IMR-90 (cell line): Measurements from ENCODE around the gene C14orf39. TPM values are rescaled to one million over a fixed set of nuclear protein-coding genes. Genes with fewer than 3 reads are reported as not detected.

ENCODE experiments used
- ATAC-seq: fragments of 200-7000 bp; cut with Tn5 transposase; 2 replicates; pipeline ENCODE4 v1.9.1; 2020; ENCODE audit warnings: low read depth, mild to moderate bottlenecking, moderate library complexity
- BruUV-seq: library from RNA; stranded (reverse); fragments of 400-500 nt; replicated peaks from 2 replicates; lab custom pipeline; 2021; lab: Mats Ljungman, UMichigan
- CTCF ChIA-PET: fragments of 300-600 bp; formaldehyde crosslinking; extraction: SDS; loops from one replicate; lab custom pipeline; 2021; ENCODE audit warnings: antibody characterized with exemption; lab: Yijun Ruan, JAX
- POLR2A ChIA-PET: fragments of 300-600 bp; sonication (Branson Sonifier 250); formaldehyde crosslinking; loops from one replicate; lab custom pipeline; 2022; ENCODE audit warnings: antibody characterized with exemption; ENCODE audit not compliant: unreplicated experiment; lab: Charles Lee
- DNase-seq: peaks from one replicate; pipeline ENCODE4 v3.0.0; 2013
- H2AFZ ChIP-seq: replicated peaks from 2 replicates; pipeline ENCODE3; 2013; ENCODE audit warnings: low read length, mild to moderate bottlenecking; ENCODE audit not compliant: poor library complexity
- H2AK5ac ChIP-seq: 2 replicates; pipeline ENCODE4 v1.6.1; 2013; ENCODE audit warnings: low read depth, low read length, inconsistent platforms
- H2AK9ac ChIP-seq: replicated peaks from 2 replicates; pipeline ENCODE3; 2013; ENCODE audit warnings: mild to moderate bottlenecking, low read depth, low read length, moderate library complexity; ENCODE audit not compliant: poor library complexity
- H2BK120ac ChIP-seq: 2 replicates; pipeline ENCODE4 v1.6.1; 2013; ENCODE audit warnings: low read depth, low read length, inconsistent platforms
- H2BK15ac ChIP-seq: 3 replicates; pipeline ENCODE4 v1.6.1; 2013; ENCODE audit warnings: low read depth, low read length, inconsistent platforms
- H2BK20ac ChIP-seq: 2 replicates; pipeline ENCODE4 v1.6.1; 2013; ENCODE audit warnings: low read depth, mild to moderate bottlenecking, inconsistent platforms, low read length, moderate library complexity
- H2BK5ac ChIP-seq: 2 replicates; pipeline ENCODE4 v1.6.1; 2013; ENCODE audit warnings: mild to moderate bottlenecking, low read depth, low read length, inconsistent platforms; ENCODE audit not compliant: poor library complexity, severe bottlenecking
- H3K14ac ChIP-seq: replicated peaks from 2 replicates; pipeline ENCODE4 v1.6.1; 2013; ENCODE audit warnings: low read depth, low read length, inconsistent platforms
- H3K18ac ChIP-seq: 2 replicates; pipeline ENCODE4 v1.6.1; 2013; ENCODE audit warnings: low read depth, low read length, control low read depth
- H3K23ac ChIP-seq: 2 replicates; pipeline ENCODE4 v1.6.1; 2013; ENCODE audit warnings: low read depth, low read length, inconsistent platforms
- H3K27ac ChIP-seq: 2 replicates; pipeline ENCODE4 v1.5.1; 2013; ENCODE audit warnings: mild to moderate bottlenecking, control low read depth, low read length; ENCODE audit not compliant: insufficient read depth
- H3K27me3 ChIP-seq: 2 replicates; pipeline ENCODE4 v1.6.1; 2013; ENCODE audit warnings: low read length; ENCODE audit not compliant: control insufficient read depth, insufficient read depth
- H3K36me3 ChIP-seq: 2 replicates; pipeline ENCODE4 v1.6.1; 2013; ENCODE audit warnings: low read length, mixed read lengths; ENCODE audit not compliant: control insufficient read depth, insufficient read depth
- H3K4ac ChIP-seq: 2 replicates; pipeline ENCODE4 v1.6.1; 2013; ENCODE audit warnings: low read depth, low read length, inconsistent platforms
- H3K4me1 ChIP-seq: 2 replicates; pipeline ENCODE4 v1.6.1; 2013; ENCODE audit warnings: low read length, mixed read lengths; ENCODE audit not compliant: control insufficient read depth, insufficient read depth
- H3K4me2 ChIP-seq: 2 replicates; pipeline ENCODE4 v1.6.1; 2013; ENCODE audit warnings: low read depth, mild to moderate bottlenecking, control low read depth, low read length, moderate library complexity
- H3K4me3 ChIP-seq: 2 replicates; pipeline ENCODE4 v1.5.1; 2013; ENCODE audit warnings: low read depth, mild to moderate bottlenecking, control low read depth, low read length, moderate library complexity; ENCODE audit not compliant: insufficient read depth
- H3K56ac ChIP-seq: 2 replicates; pipeline ENCODE4 v1.6.1; 2013; ENCODE audit warnings: low read length, inconsistent platforms; ENCODE audit not compliant: insufficient read depth; ENCODE audit errors: extremely low read depth
- H3K79me1 ChIP-seq, 2 experiments: 2 replicates each; pipeline ENCODE4 v1.6.1; 2013; ENCODE audit warnings: low read length in 2 of 2, inconsistent platforms in 1 of 2, low read depth in 1 of 2
- H3K9ac ChIP-seq: 2 replicates; pipeline ENCODE4 v1.6.1; 2013; ENCODE audit warnings: low read depth, low read length, control low read depth
- H3K9me1 ChIP-seq: 2 replicates; pipeline ENCODE4 v1.6.1; 2013; ENCODE audit warnings: low read length, inconsistent platforms; ENCODE audit not compliant: insufficient read depth
- H3K9me3 ChIP-seq: 2 replicates; pipeline ENCODE4 v1.6.1; 2013; ENCODE audit warnings: low read length; ENCODE audit not compliant: control insufficient read depth, insufficient read depth
- H4K20me1 ChIP-seq: 2 replicates; pipeline ENCODE4 v1.6.1; 2013; ENCODE audit warnings: low read length, inconsistent platforms; ENCODE audit not compliant: insufficient read depth
- H4K5ac ChIP-seq: 2 replicates; pipeline ENCODE4 v1.6.1; 2013; ENCODE audit warnings: mild to moderate bottlenecking, low read depth, low read length, control low read depth
- H4K8ac ChIP-seq, 2 experiments: 2 replicates each; pipeline ENCODE4 v1.6.1; 2013; ENCODE audit warnings: low read depth in 2 of 2, low read length in 2 of 2, control low read depth in 1 of 2, inconsistent platforms in 1 of 2
- H4K91ac ChIP-seq: 2 replicates; pipeline ENCODE4 v1.6.1; 2013; ENCODE audit warnings: low read depth, low read length, inconsistent platforms; ENCODE audit not compliant: insufficient read depth
- BHLHE40 ChIP-seq: fragments of 150-350 bp; IDR thresholded peaks from 2 replicates; pipeline ENCODE4 v1.6.1; 2016; ENCODE audit warnings: mild to moderate bottlenecking, low read depth, low read length
- CEBPB ChIP-seq: IDR thresholded peaks from 2 replicates; pipeline ENCODE4 v1.6.1; 2012; ENCODE audit warnings: low read depth, low read length, improper control_type of control experiment
- CHD1 ChIP-seq: IDR thresholded peaks from 2 replicates; pipeline ENCODE4 v1.6.1; 2012; ENCODE audit warnings: low read depth, low read length, improper control_type of control experiment
- FOS ChIP-seq: fragments of 150-350 bp; IDR thresholded peaks from 2 replicates; pipeline ENCODE4 v1.6.1; 2016; ENCODE audit warnings: low read depth, low read length
- MAFK ChIP-seq: IDR thresholded peaks from 2 replicates; pipeline ENCODE4 v1.6.1; 2012; ENCODE audit warnings: low read depth, low read length, improper control_type of control experiment
- MAZ ChIP-seq: IDR thresholded peaks from 2 replicates; pipeline ENCODE4 v1.6.1; 2012; ENCODE audit warnings: low read depth, mild to moderate bottlenecking, low read length, improper control_type of control experiment, moderate library complexity, borderline replicate concordance
- MXI1 ChIP-seq: IDR thresholded peaks from 2 replicates; pipeline ENCODE4 v1.6.1; 2012; ENCODE audit warnings: low read depth, mild to moderate bottlenecking, low read length, moderate library complexity, borderline replicate concordance
- NFE2L2 ChIP-seq: fragments of 150-350 bp; IDR thresholded peaks from 2 replicates; pipeline ENCODE4 v1.6.1; 2016; ENCODE audit warnings: low read depth, mild to moderate bottlenecking, low read length
- POLR2A ChIP-seq: IDR thresholded peaks from 2 replicates; pipeline ENCODE4 v1.6.1; 2012; ENCODE audit warnings: mild to moderate bottlenecking, low read depth, low read length
- RAD21 ChIP-seq: IDR thresholded peaks from 2 replicates; pipeline ENCODE4 v1.6.1; 2012; ENCODE audit warnings: low read length, improper control_type of control experiment
- RCOR1 ChIP-seq: IDR thresholded peaks from 2 replicates; pipeline ENCODE4 v1.6.1; 2012; ENCODE audit warnings: mild to moderate bottlenecking, low read length, improper control_type of control experiment; ENCODE audit not compliant: insufficient replicate concordance
- RFX5 ChIP-seq: IDR thresholded peaks from 2 replicates; pipeline ENCODE4 v1.8.0; 2012; ENCODE audit warnings: low read depth, mild to moderate bottlenecking, low read length, moderate library complexity
- SMC3 ChIP-seq: fragments of 150-350 bp; IDR thresholded peaks from 2 replicates; pipeline ENCODE4 v1.6.1; 2016; ENCODE audit warnings: low read depth, mild to moderate bottlenecking, antibody characterized with exemption, low read length, moderate library complexity
- WGBS, 2 experiments: methylation state at CpG; one replicate each; pipeline versions ENCODE4 v1.1.5 to v1.1.7; 2013; ENCODE audit warnings: missing lambda C conversion rate in 2 of 2; ENCODE audit not compliant: insufficient read length in 1 of 2; ENCODE audit errors: extremely low coverage in 2 of 2; 5-methylcytosine and 5-hydroxymethylcytosine counted together
- dilution Hi-C: fragments of 300-500 bp; cut with HindIII; formaldehyde crosslinking; loops from one replicate; pipeline ENCODE4 v1.14.3; 2018; ENCODE audit warnings: low sequenced_read_pairs; ENCODE audit not compliant: unreplicated experiment
- in situ Hi-C: fragments of 300-500 bp; cut with MboI; formaldehyde crosslinking; loops from 3 replicates; pipeline ENCODE4 v1.14.3; 2019; ENCODE audit warnings: low sequenced_read_pairs, inconsistent platforms, mixed read lengths
- intact Hi-C: fragments of 100-400 bp; cut with micrococcal nuclease; formaldehyde crosslinking; loops from 2 replicates; pipeline ENCODE4 v1.10.0; 2022
- polyA plus RNA-seq, 3 experiments: library from polyadenylated mRNA; depleted of rRNA; stranded (reverse); fragments of >200 nt; gene quantifications; 2 replicates each; pipeline ENCODE4 v1.2.3, GENCODE V29; 2012; ENCODE audit warnings: low replicate concordance in 1 of 3
- total RNA-seq: library from RNA; depleted of rRNA; stranded (reverse); fragments of >200 nt; gene quantifications from 2 replicates; pipeline ENCODE4 v1.2.3, GENCODE V29; 2012
- TF ChIP-seq, protein P1 (sequence below): fragments of 150-350 bp; IDR thresholded peaks from 2 replicates; pipeline ENCODE4 v1.6.1; 2017; ENCODE audit warnings: mild to moderate bottlenecking, antibody characterized with exemption, low read length, low read depth
- TF ChIP-seq, protein P2 (sequence below): fragments of 150-350 bp; IDR thresholded peaks from 2 replicates; pipeline ENCODE4 v1.6.1; 2016; ENCODE audit warnings: low read depth, mild to moderate bottlenecking, low read length, moderate library complexity, borderline replicate concordance
- TF ChIP-seq, protein P3 (sequence below): conservative IDR thresholded peaks from 2 replicates; pipeline ENCODE4 v1.5.1; 2012; ENCODE audit warnings: mild to moderate bottlenecking, low read depth, low read length, improper control_type of control experiment

Gene C14orf39
- total and polyA plus RNA-seq, 2 of the 4 experiments (the other 2 are of a cell fraction): 0.36 to 0.38 TPM

DNA sequence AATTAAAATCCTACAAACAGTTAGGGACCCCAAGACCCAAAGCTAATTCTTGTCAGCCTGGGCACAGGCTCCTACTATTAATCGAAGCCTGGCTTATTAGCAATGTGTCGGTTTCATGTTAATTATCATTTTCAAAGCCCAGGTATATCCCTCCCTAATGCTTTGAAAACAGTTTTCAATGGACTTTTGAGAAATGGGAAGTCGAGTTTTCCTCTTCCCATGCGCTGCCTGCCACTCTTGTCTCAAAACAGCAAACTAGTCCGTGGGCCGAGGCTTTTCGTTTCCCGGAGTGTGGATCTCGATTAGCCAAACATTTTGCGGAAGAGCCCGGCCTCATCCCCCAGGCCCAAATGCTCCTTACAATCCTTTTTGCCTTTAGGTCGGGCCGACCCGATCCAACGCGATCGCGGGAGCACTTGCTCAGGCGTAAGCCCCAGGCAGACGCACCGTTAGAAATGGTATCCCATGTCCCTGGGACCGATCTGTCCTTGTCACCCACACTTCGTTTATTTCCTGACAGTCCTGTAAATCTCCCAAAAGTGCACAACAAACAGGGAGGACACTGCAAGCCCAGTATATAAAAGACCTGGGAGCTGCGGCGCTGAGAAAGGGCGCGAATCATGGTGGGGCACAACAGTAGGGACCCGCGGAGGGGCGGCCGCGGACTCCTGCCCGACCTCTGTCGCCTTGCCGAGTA, 24.5 kb upstream of the C14orf39 start:
- no peak overlapping the region for H3K27ac ChIP-seq
- H3K4me2 ChIP-seq: no peak overlapping the region
- no peaks in the 10 kb centered on the region for H3K36me3 ChIP-seq
- no peak overlapping the region for H3K4me3 ChIP-seq
- H3K18ac ChIP-seq: no peak overlapping the region
- H3K4ac ChIP-seq: no peak overlapping the region
- no peak overlapping the region for H4K91ac ChIP-seq
- peak overlapping the region; percentile 26 for H2AK9ac ChIP-seq
- no peak overlapping the region for H2BK20ac ChIP-seq
- H2BK15ac ChIP-seq: no peak overlapping the region
- H3K14ac ChIP-seq: no peak overlapping the region
- peaks cover 2% of the 10 kb centered on the region; the same call in 1 of the 2 replicates for H3K4me1 ChIP-seq
- ATAC-seq (no peak), DNase-seq (no peak)
- no TSS peak for BruUV-seq
- in situ Hi-C loops: no loop called here
- ChIA-PET CTCF (no interaction called here), POLR2A (no interaction called here)
- no peak overlapping the region for H2BK5ac ChIP-seq
- no peak overlapping the region for H3K9ac ChIP-seq
- no peak overlapping the region for H3K56ac ChIP-seq
- peaks cover 17% of the 10 kb centered on the region for H3K9me3 ChIP-seq
- no peak overlapping the region for H2AK5ac ChIP-seq
- WGBS, 2 experiments: 0% methylated on average over 3 of the region's 35 CpGs; no CpG with 5 or more reads in 1 of the 2 experiments
- H4K5ac ChIP-seq: no peak overlapping the region
- no peak overlapping the region for H2BK120ac ChIP-seq
- TF ChIP-seq SMC3 (no peak), MXI1 (no peak), NFE2L2 (no peak), RAD21 (no peak), POLR2A (no peak), CHD1 (no peak), FOS (no peak), RCOR1 (no peak), BHLHE40 (no peak), MAFK (no peak), CEBPB (no peak), MAZ (no peak), RFX5 (no peak)
- TF ChIP-seq, protein P1, sequence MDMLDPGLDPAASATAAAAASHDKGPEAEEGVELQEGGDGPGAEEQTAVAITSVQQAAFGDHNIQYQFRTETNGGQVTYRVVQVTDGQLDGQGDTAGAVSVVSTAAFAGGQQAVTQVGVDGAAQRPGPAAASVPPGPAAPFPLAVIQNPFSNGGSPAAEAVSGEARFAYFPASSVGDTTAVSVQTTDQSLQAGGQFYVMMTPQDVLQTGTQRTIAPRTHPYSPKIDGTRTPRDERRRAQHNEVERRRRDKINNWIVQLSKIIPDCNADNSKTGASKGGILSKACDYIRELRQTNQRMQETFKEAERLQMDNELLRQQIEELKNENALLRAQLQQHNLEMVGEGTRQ: no peak
- TF ChIP-seq, protein P2, sequence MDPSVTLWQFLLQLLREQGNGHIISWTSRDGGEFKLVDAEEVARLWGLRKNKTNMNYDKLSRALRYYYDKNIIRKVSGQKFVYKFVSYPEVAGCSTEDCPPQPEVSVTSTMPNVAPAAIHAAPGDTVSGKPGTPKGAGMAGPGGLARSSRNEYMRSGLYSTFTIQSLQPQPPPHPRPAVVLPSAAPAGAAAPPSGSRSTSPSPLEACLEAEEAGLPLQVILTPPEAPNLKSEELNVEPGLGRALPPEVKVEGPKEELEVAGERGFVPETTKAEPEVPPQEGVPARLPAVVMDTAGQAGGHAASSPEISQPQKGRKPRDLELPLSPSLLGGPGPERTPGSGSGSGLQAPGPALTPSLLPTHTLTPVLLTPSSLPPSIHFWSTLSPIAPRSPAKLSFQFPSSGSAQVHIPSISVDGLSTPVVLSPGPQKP: no peak
- TF ChIP-seq, protein P3, sequence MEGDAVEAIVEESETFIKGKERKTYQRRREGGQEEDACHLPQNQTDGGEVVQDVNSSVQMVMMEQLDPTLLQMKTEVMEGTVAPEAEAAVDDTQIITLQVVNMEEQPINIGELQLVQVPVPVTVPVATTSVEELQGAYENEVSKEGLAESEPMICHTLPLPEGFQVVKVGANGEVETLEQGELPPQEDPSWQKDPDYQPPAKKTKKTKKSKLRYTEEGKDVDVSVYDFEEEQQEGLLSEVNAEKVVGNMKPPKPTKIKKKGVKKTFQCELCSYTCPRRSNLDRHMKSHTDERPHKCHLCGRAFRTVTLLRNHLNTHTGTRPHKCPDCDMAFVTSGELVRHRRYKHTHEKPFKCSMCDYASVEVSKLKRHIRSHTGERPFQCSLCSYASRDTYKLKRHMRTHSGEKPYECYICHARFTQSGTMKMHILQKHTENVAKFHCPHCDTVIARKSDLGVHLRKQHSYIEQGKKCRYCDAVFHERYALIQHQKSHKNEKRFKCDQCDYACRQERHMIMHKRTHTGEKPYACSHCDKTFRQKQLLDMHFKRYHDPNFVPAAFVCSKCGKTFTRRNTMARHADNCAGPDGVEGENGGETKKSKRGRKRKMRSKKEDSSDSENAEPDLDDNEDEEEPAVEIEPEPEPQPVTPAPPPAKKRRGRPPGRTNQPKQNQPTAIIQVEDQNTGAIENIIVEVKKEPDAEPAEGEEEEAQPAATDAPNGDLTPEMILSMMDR: no peak
- H4K8ac ChIP-seq: no peak overlapping the region
- H3K27me3 ChIP-seq: peaks cover 98% of the 10 kb centered on the region
- no peaks in the 10 kb centered on the region for H4K20me1 ChIP-seq
- no peak overlapping the region; the same call in 1 of the 2 replicates for H3K23ac ChIP-seq
- no peaks in the 10 kb centered on the region for H3K79me1 ChIP-seq
- intact Hi-C loops: no loop called here
- peak overlapping the region; percentile 60 for H2AFZ ChIP-seq
- no peaks in the 10 kb centered on the region for H3K9me1 ChIP-seq
- dilution Hi-C loops: no loop called here
